Stimulated activated CD8-positive, alpha-beta memory T cell treated with anti-CD3 and anti-CD28 coated beads, Interleukin-2, amount 100 ng/mL, for 48 hours (primary cell): ENCODE measurements around the gene CAPSL.
"Not testable (repeated sequence)": the region's sequence is repeated elsewhere in the genome, so short reads cannot be mapped to it uniquely, and the experiment has no call there.

Experiments
- DNase-seq, 2 donors: peaks; one replicate each; pipeline ENCODE4 v3.0.0-alpha.2; 2020; ENCODE audit warnings: low read depth in 2 of 2

Gene CAPSL

GRCh38 chr5:35876922-35877321, 61.5 kb downstream of the CAPSL start:
- DNase-seq, result no peak

- no peak for DNase-seq
These were observed 62.0 kb downstream of the CAPSL start for GRCh38 chr5:35876454-35876853.

DNA sequence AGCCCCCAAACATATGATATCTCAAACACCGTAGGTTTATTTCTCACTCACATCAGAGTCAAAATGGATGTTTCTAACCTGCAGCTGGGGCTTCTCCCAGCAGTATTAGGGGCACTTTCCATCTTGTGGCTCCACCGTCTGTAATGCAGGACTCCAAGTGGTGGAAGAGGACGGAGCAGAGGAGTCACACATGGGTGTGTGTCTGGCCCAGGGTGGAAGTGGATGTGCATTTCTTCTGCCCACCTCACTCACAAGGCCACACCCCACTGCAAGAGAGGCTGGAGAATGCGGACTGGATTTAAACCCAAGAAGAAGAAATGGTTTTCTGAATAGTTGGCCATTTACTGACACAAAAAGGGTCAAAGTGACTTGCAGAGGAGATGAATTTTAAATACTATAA, 67.8 kb downstream of the CAPSL start:
- DNase-seq, result no peak

DNA sequence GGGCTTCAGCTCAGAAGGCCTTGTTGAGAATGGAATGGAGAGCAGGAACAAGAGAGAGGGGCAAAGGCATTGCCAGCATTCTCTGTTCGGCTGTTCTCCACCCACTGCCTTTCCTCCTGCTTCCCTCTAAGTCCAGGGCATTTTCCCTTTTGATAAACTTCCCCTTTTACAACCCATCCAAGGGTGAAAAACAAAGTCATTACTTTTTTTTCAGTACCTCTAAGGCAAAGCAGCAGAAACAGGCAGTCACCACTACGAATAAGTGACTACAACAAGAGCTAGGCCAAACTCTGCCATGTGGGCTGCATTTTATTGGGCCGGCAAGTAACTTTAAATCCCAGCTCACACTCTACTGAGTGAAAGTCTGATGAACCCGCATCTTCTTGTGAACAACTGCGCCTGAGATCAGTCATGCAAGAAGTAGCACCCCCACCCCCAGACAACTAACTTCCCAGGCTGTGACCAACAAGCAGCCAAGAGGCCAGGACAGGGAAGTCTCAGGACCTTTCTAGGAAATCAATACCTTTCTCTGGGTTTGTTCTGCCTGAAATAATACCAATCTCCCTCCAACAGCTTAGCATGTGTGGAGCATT, 68.6 kb downstream of the CAPSL start:
- no peak for DNase-seq

- DNase-seq, result no peak
These were observed 70.4 kb downstream of the CAPSL start for GRCh38 chr5:35867998-35868397.

GRCh38 chr5:35863159-35863558, 75.3 kb downstream of the CAPSL start:
- DNase-seq, result no peak

DNA sequence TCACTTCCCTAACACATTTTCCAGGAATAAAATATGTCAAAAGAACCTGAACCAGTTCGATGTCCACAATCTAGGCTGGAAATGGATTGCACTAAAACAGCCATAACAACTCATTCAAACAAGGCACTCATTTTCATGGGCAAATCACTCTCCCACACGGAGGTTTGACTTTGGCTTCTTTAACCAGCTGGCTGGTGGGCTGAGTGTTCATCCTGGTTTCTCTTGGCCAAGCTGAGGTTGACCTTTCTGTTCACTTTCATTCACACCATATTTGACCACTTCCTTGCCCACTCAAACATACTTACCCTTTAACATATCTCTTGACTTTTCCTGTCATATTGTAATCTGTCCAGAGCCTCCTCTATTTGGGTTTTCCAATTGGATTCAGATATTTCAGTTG, 76.3 kb downstream of the CAPSL start:
- DNase-seq, result no peak

DNA sequence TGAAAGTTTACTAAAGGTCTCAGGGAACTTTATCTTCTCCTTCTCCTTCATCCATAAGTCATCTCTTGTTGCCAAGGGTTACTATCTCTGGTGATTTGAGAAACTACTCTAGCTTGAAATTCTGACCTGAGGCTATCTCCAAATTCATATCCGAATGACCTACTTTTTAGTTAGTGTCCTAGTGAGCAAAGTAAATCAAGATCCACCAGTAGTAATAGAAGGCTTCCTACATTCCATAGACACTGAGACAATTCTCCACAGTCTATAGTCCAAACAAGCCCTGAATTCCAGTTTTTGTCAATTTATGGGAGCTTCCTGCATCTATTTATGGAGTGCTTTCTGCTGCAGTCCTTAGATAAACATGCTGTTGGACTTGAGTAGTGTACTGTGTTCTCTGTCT, 76.7 kb downstream of the CAPSL start:
- DNase-seq, result no peak

GRCh38 chr5:35860686-35861085, 77.7 kb downstream of the CAPSL start:
- DNase-seq, result no peak

DNA sequence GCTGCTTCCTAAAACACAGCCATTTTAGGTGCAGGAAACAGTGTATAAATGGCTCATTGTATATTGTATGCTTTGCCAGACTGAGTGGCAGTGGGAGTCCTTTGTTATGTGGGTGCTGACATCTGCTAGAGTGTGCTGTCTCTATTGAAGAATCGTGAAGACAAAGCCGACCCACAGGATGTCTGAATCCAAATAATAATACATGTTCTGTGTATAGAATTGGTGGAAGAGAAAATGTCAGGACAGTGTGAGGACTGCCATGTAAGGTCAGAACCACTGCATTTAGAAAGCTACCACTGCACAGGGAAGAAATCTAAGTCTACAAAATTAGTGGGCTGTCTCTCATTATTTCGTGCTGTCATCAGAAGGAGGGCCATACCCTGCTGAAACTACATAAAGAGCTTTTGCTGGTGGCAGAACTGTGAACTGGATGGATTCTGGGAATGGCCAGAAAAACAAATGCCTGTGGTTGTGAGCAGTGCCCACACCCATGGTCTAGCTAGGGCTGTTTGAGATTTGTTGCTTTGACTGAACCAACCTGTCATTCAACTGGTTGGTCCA, 79.2 kb downstream of the CAPSL start:
- DNase-seq, result no peak

DNA sequence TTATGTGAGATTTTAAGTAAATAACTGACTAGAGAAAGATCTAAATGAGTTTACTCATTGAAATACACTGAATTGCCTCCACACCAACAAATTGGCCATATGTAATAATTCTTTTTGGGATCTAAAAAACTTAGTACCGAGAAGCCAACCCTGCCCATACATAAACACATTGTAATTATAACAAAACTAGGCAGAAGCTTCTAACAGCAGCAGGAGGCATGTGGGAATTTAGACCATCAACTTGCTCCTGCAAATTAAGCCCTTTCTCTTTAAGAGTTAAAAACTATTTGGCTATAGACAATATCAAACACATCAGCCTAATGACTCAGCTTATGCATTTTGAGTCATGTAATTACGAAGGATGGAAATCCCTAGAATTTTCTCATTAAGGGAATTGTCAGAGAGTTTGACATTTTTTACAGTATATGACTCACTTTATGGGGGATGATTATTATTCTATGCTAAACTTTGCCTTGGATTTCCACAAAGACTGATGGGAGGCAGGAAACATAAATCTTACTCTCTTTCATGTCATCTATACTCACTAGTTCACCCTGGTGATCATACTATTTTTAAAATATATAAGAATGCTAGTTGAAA, 80.7 kb downstream of the CAPSL start:
- DNase-seq, result no peak

DNA sequence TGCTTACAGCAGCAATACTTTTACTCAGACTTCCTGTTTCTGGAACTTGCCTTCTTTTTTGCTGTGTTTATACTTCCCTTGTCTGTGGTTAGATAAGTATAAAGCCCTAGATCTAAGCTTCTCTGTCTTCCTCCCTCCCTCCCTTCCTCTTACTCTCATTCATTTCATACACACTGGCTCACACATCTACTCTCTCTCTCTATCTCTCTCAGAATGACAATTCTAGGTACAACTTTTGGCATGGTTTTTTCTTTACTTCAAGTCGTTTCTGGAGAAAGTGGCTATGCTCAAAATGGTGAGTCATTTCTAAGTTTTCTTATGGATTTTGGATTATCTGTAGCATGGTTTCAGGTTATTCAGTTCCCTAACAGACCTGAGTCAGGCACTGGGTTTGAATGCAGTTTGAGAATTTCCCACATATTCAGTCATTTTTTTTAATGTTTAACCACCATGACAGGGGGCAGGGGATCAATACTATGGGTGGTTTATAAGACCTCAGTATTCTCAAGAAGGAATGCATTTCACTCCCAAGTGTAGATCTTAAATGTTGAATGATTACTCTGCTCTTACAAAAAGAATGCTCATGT, 81.6 kb downstream of the CAPSL start, which contains the start of gene IL7R:
Gene IL7R (plus strand): TSS at position 127 of the 587 bp plus-strand sequence. CDS start 87 bp downstream, at position 214.
- DNase-seq, result no peak

GRCh38 chr5:35856186-35856764, 82.1 kb downstream of the CAPSL start:
- not testable (repeated sequence) for DNase-seq

- DNase-seq, result no peak
These were observed 83.2 kb downstream of the CAPSL start for GRCh38 chr5:35855187-35855586.
